NCI-H446 treated with DMSO at 0.1 percent for 48 hours (cell line): ENCODE data around the gene NCAPD2.
A peak's percentile ranks its signal among the peaks of the same experiment; 100 is the strongest.

Experiments
- DNase-seq: peaks from one replicate; lab custom pipeline; 2025; lab: John Stamatoyannopoulos, UW

Gene NCAPD2

DNA sequence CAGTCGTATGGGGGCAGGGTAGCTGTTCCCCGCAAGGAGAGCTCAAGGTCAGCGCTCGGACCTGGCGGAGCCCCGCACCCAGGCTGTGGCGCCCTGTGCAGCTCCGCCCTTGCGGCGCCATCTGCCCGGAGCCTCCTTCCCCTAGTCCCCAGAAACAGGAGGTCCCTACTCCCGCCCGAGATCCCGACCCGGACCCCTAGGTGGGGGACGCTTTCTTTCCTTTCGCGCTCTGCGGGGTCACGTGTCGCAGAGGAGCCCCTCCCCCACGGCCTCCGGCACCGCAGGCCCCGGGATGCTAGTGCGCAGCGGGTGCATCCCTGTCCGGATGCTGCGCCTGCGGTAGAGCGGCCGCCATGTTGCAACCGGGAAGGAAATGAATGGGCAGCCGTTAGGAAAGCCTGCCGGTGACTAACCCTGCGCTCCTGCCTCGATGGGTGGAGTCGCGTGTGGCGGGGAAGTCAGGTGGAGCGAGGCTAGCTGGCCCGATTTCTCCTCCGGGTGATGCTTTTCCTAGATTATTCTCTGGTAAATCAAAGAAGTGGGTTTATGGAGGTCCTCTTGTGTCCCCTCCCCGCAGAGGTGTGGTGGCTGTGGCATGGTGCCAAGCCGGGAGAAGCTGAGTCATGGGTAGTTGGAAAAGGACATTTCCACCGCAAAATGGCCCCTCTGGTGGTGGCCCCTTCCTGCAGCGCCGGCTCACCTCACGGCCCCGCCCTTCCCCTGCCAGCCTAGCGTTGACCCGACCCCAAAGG is 41.2 kb downstream of the NCAPD2 start:
- peak; percentile 42 for DNase-seq

DNA sequence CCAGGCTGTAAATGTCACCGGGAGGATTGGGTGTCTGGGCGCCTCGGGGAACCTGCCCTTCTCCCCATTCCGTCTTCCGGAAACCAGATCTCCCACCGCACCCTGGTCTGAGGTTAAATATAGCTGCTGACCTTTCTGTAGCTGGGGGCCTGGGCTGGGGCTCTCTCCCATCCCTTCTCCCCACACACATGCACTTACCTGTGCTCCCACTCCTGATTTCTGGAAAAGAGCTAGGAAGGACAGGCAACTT is 41.7 kb downstream of the NCAPD2 start:
- DNase-seq: no peak

DNA sequence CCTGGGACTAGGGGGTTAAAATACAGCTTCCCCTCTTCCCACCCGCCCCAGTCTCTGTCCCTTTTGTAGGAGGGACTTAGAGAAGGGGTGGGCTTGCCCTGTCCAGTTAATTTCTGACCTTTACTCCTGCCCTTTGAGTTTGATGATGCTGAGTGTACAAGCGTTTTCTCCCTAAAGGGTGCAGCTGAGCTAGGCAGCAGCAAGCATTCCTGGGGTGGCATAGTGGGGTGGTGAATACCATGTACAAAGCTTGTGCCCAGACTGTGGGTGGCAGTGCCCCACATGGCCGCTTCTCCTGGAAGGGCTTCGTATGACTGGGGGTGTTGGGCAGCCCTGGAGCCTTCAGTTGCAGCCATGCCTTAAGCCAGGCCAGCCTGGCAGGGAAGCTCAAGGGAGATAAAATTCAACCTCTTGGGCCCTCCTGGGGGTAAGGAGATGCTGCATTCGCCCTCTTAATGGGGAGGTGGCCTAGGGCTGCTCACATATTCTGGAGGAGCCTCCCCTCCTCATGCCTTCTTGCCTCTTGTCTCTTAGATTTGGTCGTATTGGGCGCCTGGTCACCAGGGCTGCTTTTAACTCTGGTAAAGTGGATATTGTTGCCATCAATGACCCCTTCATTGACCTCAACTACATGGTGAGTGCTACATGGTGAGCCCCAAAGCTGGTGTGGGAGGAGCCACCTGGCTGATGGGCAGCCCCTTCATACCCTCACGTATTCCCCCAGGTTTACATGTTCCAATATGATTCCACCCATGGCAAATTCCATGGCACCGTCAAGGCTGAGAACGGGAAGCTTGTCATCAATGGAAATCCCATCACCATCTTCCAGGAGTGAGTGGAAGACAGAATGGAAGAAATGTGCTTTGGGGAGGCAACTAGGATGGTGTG is 42.3 kb downstream of the NCAPD2 start:
- DNase-seq: no peak

GRCh38 chr12:6536894-6537579 is 43.1 kb downstream of the NCAPD2 start:
- no peak for DNase-seq

GRCh38 chr12:6537580-6538419 is 43.9 kb downstream of the NCAPD2 start:
- DNase-seq: peak; percentile 52

GRCh38 chr12:6538420-6539313 is 44.8 kb downstream of the NCAPD2 start:
- DNase-seq: no peak

GRCh38 chr12:6539314-6539682 is 45.4 kb downstream of the NCAPD2 start:
- no peak for DNase-seq

- DNase-seq: no peak
These were observed 45.8 kb downstream of the NCAPD2 start for GRCh38 chr12:6539707-6540134.

DNA sequence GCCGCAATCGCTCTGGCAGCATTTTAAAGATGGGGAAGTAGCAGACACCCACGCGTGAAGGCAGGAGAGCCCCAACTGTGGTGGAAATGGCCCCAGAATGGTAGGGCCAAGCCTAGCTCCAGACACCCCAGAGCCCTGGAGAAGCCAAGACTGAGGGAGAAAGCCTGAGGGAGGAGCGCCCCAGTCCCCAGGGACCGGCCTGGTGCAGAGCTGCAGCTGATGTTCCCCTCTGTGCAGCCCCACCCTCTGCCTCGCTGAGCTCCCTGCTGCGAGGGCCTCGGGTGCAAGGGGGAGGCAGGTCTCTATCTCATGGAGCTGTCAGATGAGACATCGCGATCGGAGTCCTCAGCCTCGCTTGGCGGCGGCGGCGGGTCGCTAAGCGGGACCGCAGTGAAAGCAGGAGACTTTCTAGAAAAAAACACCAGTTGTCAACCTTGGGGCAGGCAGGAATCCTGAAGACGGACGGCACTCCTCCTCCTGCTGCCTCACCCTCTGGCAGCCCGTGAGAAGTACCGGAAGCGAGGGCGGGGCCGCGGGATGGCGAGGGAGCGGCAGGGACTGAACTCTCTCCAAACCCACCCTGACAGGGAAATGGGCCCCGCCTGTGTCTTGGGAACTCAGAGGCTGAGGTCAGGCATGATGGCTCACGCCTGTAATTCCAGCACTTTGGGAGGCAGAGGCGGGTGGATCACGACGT is 46.4 kb downstream of the NCAPD2 start:
- no peak for DNase-seq

DNA sequence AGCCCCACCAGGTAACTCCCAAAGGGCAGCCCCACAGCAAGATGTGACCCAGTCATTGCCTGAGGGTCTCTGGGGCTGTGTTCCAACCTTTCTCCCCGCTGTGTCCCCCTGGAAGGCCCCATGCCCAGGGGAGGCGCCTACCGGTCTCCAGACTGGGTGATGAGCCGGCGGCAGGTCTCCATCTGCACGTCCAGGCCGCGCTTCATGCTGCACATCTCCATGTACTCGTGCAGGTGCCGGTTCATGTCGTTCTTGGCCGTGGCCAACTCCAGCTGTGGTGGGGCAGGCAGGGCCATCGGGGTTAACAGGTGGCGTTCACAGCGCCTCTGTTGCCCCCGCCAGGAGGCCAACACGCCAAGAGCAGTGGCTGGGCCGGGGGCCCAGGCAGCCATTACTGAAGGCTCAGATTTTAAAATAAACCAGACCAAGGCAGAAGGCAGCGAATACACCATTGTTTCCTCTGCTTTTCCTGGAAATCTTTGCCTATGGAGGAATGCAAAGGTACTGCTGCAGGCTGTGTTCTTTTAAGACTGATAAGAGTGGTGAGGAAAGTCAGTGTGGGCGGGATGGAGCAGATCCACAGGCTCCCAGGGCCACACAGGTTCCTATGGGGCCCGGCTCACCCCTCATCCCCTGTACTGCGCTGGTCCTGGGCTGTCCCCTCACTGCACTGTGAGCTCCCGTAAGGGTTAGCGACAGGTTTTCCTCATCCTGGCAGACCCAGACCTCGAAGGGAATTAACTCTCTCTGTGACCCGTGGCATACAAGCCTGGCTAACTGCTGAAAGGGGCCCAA is 47.7 kb downstream of the NCAPD2 start:
- no peak for DNase-seq

GRCh38 chr12:6542209-6543009 is 48.5 kb downstream of the NCAPD2 start:
- DNase-seq: no peak

GRCh38 chr12:6546016-6546415 is 52.1 kb downstream of the NCAPD2 start:
- no peak for DNase-seq

DNA sequence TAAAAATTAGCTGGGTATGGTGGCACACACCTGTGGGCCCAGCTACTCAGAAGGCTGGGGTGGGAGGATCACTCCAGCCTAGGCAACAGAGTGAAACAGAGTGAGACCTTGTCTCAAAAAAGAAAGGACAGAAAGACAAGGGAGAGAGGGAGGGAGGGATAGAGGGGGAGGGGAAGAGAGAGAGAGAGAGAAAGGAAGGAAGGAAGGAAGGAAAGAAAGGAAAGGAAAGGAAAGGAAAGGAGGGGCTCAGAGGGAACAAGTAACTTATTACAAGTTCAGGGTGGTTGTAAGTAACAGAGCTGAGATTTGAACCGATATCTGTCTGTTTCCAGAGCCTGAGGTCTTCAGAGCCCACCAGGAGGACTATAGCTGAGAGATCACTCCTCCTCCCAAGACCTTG is 53.7 kb downstream of the NCAPD2 start:
- no peak for DNase-seq

DNA sequence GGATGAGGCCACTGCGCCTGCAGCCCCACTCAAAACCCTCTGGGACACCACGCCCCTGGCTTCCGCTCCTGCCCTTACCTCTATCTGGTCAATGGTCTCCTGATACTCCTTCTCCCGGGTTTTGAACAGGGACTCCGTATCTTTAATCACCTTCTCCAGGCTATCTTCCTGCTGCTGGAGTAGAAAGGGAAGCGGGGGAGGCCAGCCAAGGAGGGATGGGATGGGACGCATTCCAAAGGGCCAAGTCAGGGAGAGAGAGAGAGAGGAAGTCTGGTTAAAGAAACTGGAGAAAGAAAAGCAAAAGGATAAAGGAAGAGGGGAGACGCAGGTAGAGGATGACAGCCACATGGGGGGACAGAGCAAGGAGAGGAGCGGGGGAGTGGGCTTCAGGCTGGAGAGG is 54.1 kb downstream of the NCAPD2 start:
- DNase-seq: no peak

GRCh38 chr12:6548556-6548955 is 54.7 kb downstream of the NCAPD2 start:
- DNase-seq: no peak

GRCh38 chr12:6548966-6549683 is 55.2 kb downstream of the NCAPD2 start:
- DNase-seq: no peak

DNA sequence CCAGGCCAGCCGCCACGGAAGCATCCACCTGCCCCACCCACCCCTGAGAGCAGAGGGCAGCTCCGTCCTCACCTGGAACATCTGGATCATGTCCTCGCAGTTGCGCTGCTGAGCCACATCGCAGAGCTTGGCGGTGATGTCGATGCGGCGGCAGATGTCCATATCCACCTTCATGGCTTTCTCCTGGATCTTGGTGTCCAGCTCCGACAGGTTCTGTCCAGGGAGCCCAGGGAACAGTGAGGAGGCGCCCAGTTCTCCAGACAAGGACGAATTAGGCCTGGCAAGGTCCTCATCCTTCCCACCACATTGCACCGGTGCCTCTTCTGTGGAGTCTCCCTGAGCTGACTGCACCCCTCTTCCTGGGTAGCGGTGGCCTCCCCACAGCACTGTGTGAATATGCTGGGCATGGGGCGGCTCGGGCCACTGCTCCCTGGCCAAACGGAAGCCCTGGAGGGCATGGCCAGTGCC is 55.8 kb downstream of the NCAPD2 start:
- DNase-seq: no peak
